Vagina (tissue), 2 donors: ENCODE measurements around the gene ZNF562.
"Not testable (repeated sequence)": the region's sequence is repeated elsewhere in the genome, so short reads cannot be mapped to it uniquely, and the experiment has no call there.

Experiments
- CTCF ChIP-seq, 3 experiments: fragments of 450-650 bp in 2 of 3; fragments of 200-600 bp in 1 of 3; sonication (generic) in 1 of 3; IDR thresholded peaks; one replicate each; pipeline ENCODE4 v1.5.1; 2017 to 2019; ENCODE audit warnings: antibody characterized with exemption in 3 of 3, mild to moderate bottlenecking in 2 of 3, moderate library complexity in 2 of 3
- POLR2A ChIP-seq, 2 donors: fragments of 450-650 bp; IDR thresholded peaks; one replicate each; pipeline ENCODE4 v1.6.1; 2017; ENCODE audit warnings: antibody characterized with exemption in 2 of 2, mild to moderate bottlenecking in 2 of 2, moderate library complexity in 2 of 2
- POLR2AphosphoS5 ChIP-seq, 2 donors: sonication (generic); formaldehyde crosslinking; IDR thresholded peaks; one replicate each; pipeline ENCODE4 v1.9.0; 2017; ENCODE audit warnings: antibody characterized with exemption in 2 of 2, mild to moderate bottlenecking in 2 of 2, low read depth in 1 of 2; ENCODE audit not compliant: insufficient read depth in 1 of 2

GRCh38 chr19:9679996-9680395 is 5.1 kb upstream of the ZNF562 start:
- TF ChIP-seq POLR2A (IDR thresholded peaks at IDR 0.05); CTCF (IDR thresholded peaks at IDR 0.05); POLR2AphosphoS5 (IDR thresholded peaks at IDR 0.05; ENCODE audit: insufficient read depth in 1 of 2, low read depth in 1 of 2): not testable (repeated sequence)
